Common myeloid progenitor, CD34-positive (primary cell): Measurements from ENCODE around the gene HMBS.

Source experiments
- CTCF ChIA-PET: fragments of 350-600 bp; sonication (Branson Sonifier 250); formaldehyde crosslinking; loops from one replicate; lab custom pipeline; 2021; ENCODE audit warnings: antibody characterized with exemption; lab: Charles Lee
- POLR2A ChIA-PET: fragments of 350-600 bp; sonication (Branson Sonifier 250); formaldehyde crosslinking; loops from one replicate; lab custom pipeline; 2021; ENCODE audit warnings: antibody characterized with exemption; lab: Charles Lee
- DNase-seq, 3 donors: peaks; one replicate each; pipeline versions ENCODE4 v3.0.0 to v3.0.0-alpha.2; 2013
- H3K27ac ChIP-seq, 2 experiments: 1 replicate in 1 of 2; 2 replicates in 1 of 2; pipeline ENCODE4 v1.7.0; 2013; ENCODE audit warnings: inconsistent platforms in 2 of 2, low read length in 2 of 2, mild to moderate bottlenecking in 2 of 2, low read depth in 1 of 2, moderate library complexity in 1 of 2; ENCODE audit not compliant: severe bottlenecking in 2 of 2, insufficient read depth in 1 of 2, poor library complexity in 1 of 2
- H3K27me3 ChIP-seq, 5 experiments: replicated peaks in 2 of 5; 1 replicate in 3 of 5; 2 replicates in 2 of 5; pipeline versions ENCODE4 v1.6.1 to v1.7.0; 2013; ENCODE audit warnings: low read length in 4 of 5, mild to moderate bottlenecking in 2 of 5, moderate library complexity in 2 of 5, inconsistent platforms in 1 of 5; ENCODE audit not compliant: insufficient read depth in 5 of 5, control insufficient read depth in 4 of 5
- H3K36me3 ChIP-seq, 4 experiments: 1 replicate in 2 of 4; 2 replicates in 2 of 4; pipeline versions ENCODE4 v1.6.1 to v1.7.0; 2013; ENCODE audit warnings: low read length in 3 of 4, control low read depth in 1 of 4, mild to moderate bottlenecking in 1 of 4; ENCODE audit not compliant: control insufficient read depth in 4 of 4, insufficient read depth in 4 of 4
- H3K4me1 ChIP-seq, 4 experiments: 1 replicate in 3 of 4; 2 replicates in 1 of 4; pipeline versions ENCODE4 v1.6.1 to v1.7.1; 2013; ENCODE audit warnings: low read length in 3 of 4, mild to moderate bottlenecking in 3 of 4, control low read depth in 1 of 4, inconsistent platforms in 1 of 4, moderate library complexity in 1 of 4; ENCODE audit not compliant: control insufficient read depth in 4 of 4, insufficient read depth in 4 of 4; ENCODE audit errors: control extremely low read depth in 1 of 4
- H3K4me3 ChIP-seq, 7 experiments: 1 replicate in 4 of 7; 2 replicates in 3 of 7; pipeline versions ENCODE4 v1.5.1 to v1.7.0; 2013; ENCODE audit warnings: mild to moderate bottlenecking in 7 of 7, low read length in 6 of 7, moderate library complexity in 6 of 7, inconsistent platforms in 2 of 7, low read depth in 2 of 7, control low read depth in 1 of 7; ENCODE audit not compliant: insufficient read depth in 4 of 7, control insufficient read depth in 1 of 7; ENCODE audit errors: extremely low read depth in 1 of 7
- H3K9me3 ChIP-seq, 5 experiments: 1 replicate in 4 of 5; 2 replicates in 1 of 5; pipeline versions ENCODE4 v1.6.1 to v1.7.1; 2013; ENCODE audit warnings: low read length in 4 of 5, mild to moderate bottlenecking in 2 of 5, inconsistent platforms in 1 of 5, low read depth in 1 of 5, moderate library complexity in 1 of 5; ENCODE audit not compliant: control insufficient read depth in 4 of 5, insufficient read depth in 2 of 5; ENCODE audit errors: control extremely low read depth in 1 of 5
- WGBS: methylation state at CpG from one replicate; pipeline ENCODE4 v1.1.5; 2013; ENCODE audit not compliant: insufficient coverage; 5-methylcytosine and 5-hydroxymethylcytosine counted together

The HMBS gene

DNA sequence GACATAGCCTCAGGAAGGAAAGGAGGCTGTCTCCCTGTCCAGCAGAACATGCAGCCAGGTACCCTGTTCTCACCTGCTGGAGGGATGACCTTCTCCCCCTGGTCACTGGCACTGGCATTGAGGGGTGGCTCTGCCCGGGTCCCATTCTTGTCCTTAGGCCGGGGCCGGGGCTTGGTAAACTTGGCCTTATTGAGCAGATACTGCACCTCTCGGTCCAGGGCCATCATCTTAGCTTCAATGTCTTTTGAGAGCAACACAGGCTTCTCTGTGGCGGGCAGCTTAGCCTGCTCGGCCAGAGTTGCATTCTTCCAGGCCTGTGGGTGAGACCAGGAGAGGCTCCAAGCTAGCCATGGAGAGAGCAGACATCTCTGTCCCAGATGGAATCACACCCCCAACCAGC is 38.2 kb upstream of the HMBS start:
- Histone ChIP-seq H3K4me1 (no peaks in the 10 kb centered on the region), H3K4me3 (no peak overlapping the region), H3K27ac (no peak overlapping the region), H3K27me3 (no peaks in the 10 kb centered on the region), H3K9me3 (no peaks in the 10 kb centered on the region), H3K36me3 (peaks cover 9 to 66% (median 50%) of the 10 kb centered on the region in 4 experiments)
- no peak for DNase-seq
- ChIA-PET POLR2A (interaction anchor here (0.6 to 2.2 kb wide), 2 partner anchors 11 to 44 kb away, joined by 3 to 13 read pairs; partner anchors contain the start of gene HYOU1), CTCF (interaction anchor here (1.3 to 4.8 kb wide), 4 partner anchors 8 to 16 kb away, joined by 3 to 36 read pairs (median 12); partner anchors contain the start of genes HYOU1 and SLC37A4)
- WGBS: 100% methylated on average over 4 of the region's 6 CpGs

GRCh38 chr11:119047205-119047604 is 37.5 kb upstream of the HMBS start:
- ChIA-PET POLR2A (interaction anchor here (0.6 to 2.2 kb wide), 2 partner anchors 10 to 45 kb away, joined by 3 to 13 read pairs; partner anchors contain the start of gene HYOU1), CTCF (interaction anchor here (1.2 to 3.9 kb wide), 5 partner anchors 9 to 23 kb away, joined by 3 to 19 read pairs (median 4); partner anchors contain the start of gene SLC37A4)
- H3K36me3 ChIP-seq: peaks cover 9 to 73% (median 57%) of the 10 kb centered on the region in 4 experiments
- H3K27me3 ChIP-seq: no peaks in the 10 kb centered on the region
- H3K27ac ChIP-seq: no peak overlapping the region
- no peak for DNase-seq
- WGBS: 97% methylated on average over 6 of the region's 6 CpGs
- no peak overlapping the region for H3K4me3 ChIP-seq
- no peaks in the 10 kb centered on the region for H3K9me3 ChIP-seq
- no peaks in the 10 kb centered on the region for H3K4me1 ChIP-seq

GRCh38 chr11:119048644-119049043 is 36.0 kb upstream of the HMBS start:
- POLR2A ChIA-PET: interaction anchor here (2.2 kb wide), 1 partner anchor 9 kb away, joined by 13 read pairs; the partner anchor contains the start of gene HYOU1
- H3K4me1 ChIP-seq: no peaks in the 10 kb centered on the region
- DNase-seq: no peak
- no peak overlapping the region for H3K4me3 ChIP-seq
- no peaks in the 10 kb centered on the region for H3K9me3 ChIP-seq
- no peaks in the 10 kb centered on the region for H3K27me3 ChIP-seq
- CTCF ChIA-PET: interaction anchor here (1.7 to 3.9 kb wide), 4 partner anchors 8 to 46 kb away, joined by 7 to 19 read pairs (median 8); partner anchors contain the start of gene SLC37A4
- no peak overlapping the region for H3K27ac ChIP-seq
- WGBS: 86% methylated on average over 5 of the region's 9 CpGs
- peaks cover 11 to 87% (median 71%) of the 10 kb centered on the region in 4 experiments for H3K36me3 ChIP-seq

GRCh38 chr11:119049081-119049480 is 35.6 kb upstream of the HMBS start:
- Histone ChIP-seq H3K4me3 (no peak overlapping the region), H3K36me3 (peaks cover 14 to 91% (median 74%) of the 10 kb centered on the region in 4 experiments), H3K27ac (no peak overlapping the region), H3K4me1 (no peaks in the 10 kb centered on the region), H3K9me3 (no peaks in the 10 kb centered on the region), H3K27me3 (no peaks in the 10 kb centered on the region)
- WGBS: 94% methylated on average over 2 of the region's 7 CpGs
- ChIA-PET CTCF (interaction anchor here (1.7 to 2.4 kb wide), 3 partner anchors 7 to 46 kb away, joined by 7 to 10 read pairs (median 7); a partner anchor contains a TSS), POLR2A (no interaction called here)
- DNase-seq: no peak

DNA sequence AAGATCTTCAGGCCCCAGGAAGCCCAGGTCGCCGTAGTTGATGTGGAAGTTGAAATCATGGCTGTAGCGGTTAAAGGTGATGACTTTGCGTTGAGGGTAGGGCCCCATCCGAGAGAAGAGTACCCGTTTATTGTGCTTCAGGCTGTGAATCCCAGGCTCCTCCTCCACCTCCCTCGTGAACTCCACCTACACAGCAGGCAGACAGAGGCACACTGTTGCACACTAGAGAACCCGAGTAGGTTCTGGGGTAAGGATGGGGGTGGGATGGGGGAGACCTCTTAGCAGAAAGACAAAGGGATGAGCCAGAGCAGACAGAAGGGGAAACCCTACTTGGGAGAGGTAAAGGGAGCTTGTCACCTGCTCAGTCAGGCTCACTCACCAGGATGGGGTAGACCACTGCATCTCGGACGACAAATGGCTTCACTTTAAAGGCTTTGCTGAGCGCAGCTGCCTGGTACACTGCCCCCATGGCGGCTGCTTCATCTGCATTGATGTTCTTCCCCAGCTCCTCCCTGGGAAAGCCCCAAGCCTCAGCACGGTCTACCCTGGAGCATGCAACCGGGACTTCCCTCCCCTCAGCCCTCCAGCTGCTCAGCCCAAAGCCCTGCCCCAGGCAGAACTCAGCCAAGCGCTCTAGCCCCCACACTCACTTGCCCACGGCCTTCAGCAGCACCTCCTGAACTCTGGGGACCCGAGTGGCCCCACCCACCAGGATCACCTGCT is 33.1 kb upstream of the HMBS start:
- no peak for DNase-seq
- no peak overlapping the region for H3K27ac ChIP-seq
- ChIA-PET POLR2A (no interaction called here), CTCF (interaction anchor here (0.6 to 1.6 kb wide), 4 partner anchors 13 to 774 kb away, joined by 3 to 7 read pairs (median 4); no protein-coding TSS in a partner anchor)
- peaks cover 17 to 87% (median 71%) of the 10 kb centered on the region in 4 experiments for H3K36me3 ChIP-seq
- H3K4me1 ChIP-seq: peaks cover 2 to 12% (median 10%) of the 10 kb centered on the region in 4 experiments
- no peak overlapping the region for H3K4me3 ChIP-seq
- no peaks in the 10 kb centered on the region for H3K27me3 ChIP-seq
- no peaks in the 10 kb centered on the region for H3K9me3 ChIP-seq
- 99% methylated on average over 9 of the region's 17 CpGs for WGBS

DNA sequence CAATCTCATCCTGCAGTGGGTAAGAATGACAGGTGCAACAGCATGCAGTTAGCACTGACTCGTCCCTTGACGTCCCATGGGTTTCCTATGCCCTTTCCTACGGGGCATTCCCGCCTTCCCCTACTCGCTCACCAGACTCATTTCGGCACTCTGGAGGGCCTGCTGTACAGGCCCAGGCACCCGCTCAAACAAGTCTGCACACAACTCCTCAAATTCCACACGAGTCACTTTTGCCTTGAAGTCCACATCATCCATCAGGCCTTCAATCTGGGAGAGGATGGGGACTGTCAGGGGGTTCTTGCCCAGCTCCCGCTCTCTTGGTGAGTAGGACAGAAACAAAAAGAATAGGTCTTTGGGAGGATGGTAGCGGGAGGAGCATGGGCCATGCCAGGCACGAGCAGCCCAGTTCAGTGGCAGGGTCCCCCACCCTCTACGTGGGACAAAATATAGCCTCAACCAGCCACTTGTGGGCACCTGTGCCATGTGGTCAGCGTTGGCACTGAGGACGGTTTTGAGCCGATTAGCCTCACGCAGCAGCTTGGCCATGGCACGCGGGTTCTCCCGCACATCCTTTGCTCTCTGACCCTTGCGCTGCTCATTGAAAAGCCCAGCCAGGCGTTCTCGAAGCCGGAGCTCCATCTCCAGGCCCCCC is 32.4 kb upstream of the HMBS start:
- H3K4me3 ChIP-seq: no peak overlapping the region
- no peak overlapping the region for H3K27ac ChIP-seq
- peaks cover 2 to 12% (median 10%) of the 10 kb centered on the region in 4 experiments for H3K4me1 ChIP-seq
- no peak for DNase-seq
- ChIA-PET CTCF (interaction anchor here (1.0 to 5.1 kb wide), 3 partner anchors 8 to 42 kb away, joined by 3 to 36 read pairs (median 7); no protein-coding TSS in a partner anchor), POLR2A (no interaction called here)
- H3K9me3 ChIP-seq: no peaks in the 10 kb centered on the region
- peaks cover 15 to 81% (median 68%) of the 10 kb centered on the region in 4 experiments for H3K36me3 ChIP-seq
- 98% methylated on average over 20 of the region's 23 CpGs for WGBS
- no peaks in the 10 kb centered on the region for H3K27me3 ChIP-seq
